CD14-positive monocyte (primary cell): ENCODE results near the gene ANKRD28. TPM values are rescaled to one million over a fixed set of nuclear protein-coding genes. Genes with fewer than 3 reads are reported as not detected.

Experiments
- DNase-seq, 3 donors: peaks; one replicate each; pipeline ENCODE4 v3.0.0-alpha.2; 2011 to 2022
- H2AFZ ChIP-seq: 2 replicates; pipeline ENCODE4 v1.6.0; 2012; ENCODE audit warnings: mild to moderate bottlenecking, low read depth, low read length, inconsistent platforms; ENCODE audit not compliant: insufficient read depth, poor library complexity, severe bottlenecking
- H3K27ac ChIP-seq, 2 donors: 1 replicate in 1 of 2; 2 replicates in 1 of 2; pipeline ENCODE4 v1.5.1; 2012 to 2013; ENCODE audit warnings: low read length in 2 of 2, control low read depth in 1 of 2, inconsistent platforms in 1 of 2, low read depth in 1 of 2, mild to moderate bottlenecking in 1 of 2
- H3K27me3 ChIP-seq, 2 donors: one replicate each; pipeline versions ENCODE4 v1.6.0 to v1.6.1; 2011 to 2013; ENCODE audit warnings: low read length in 2 of 2; ENCODE audit not compliant: control insufficient read depth in 2 of 2, insufficient read depth in 2 of 2
- H3K36me3 ChIP-seq, 2 donors: replicated peaks in 1 of 2; 1 replicate in 1 of 2; 2 replicates in 1 of 2; pipeline versions ENCODE4 v1.5.1 to v1.6.1; 2012 to 2013; ENCODE audit warnings: low read length in 2 of 2, control low read depth in 1 of 2, inconsistent platforms in 1 of 2, mild to moderate bottlenecking in 1 of 2; ENCODE audit not compliant: insufficient read depth in 2 of 2, control insufficient read depth in 1 of 2
- H3K4me1 ChIP-seq, 2 donors: 1 replicate in 1 of 2; 2 replicates in 1 of 2; pipeline versions ENCODE4 v1.5.1 to v1.6.1; 2012 to 2013; ENCODE audit warnings: low read length in 2 of 2, control low read depth in 1 of 2, inconsistent platforms in 1 of 2, mild to moderate bottlenecking in 1 of 2, moderate library complexity in 1 of 2; ENCODE audit not compliant: insufficient read depth in 2 of 2, control insufficient read depth in 1 of 2
- H3K4me2 ChIP-seq: replicated peaks from 2 replicates; pipeline ENCODE3; 2012; ENCODE audit warnings: low read length, moderate library complexity, mild to moderate bottlenecking; ENCODE audit not compliant: poor library complexity, severe bottlenecking; ENCODE audit errors: extremely low read depth
- H3K4me3 ChIP-seq, 3 experiments: fragments of 200-600 bp in 1 of 3; sonication (generic) in 1 of 3; replicated peaks in 1 of 3; 1 replicate in 2 of 3; 2 replicates in 1 of 3; pipeline ENCODE4 v1.5.1; 2011 to 2013; ENCODE audit warnings: low read length in 3 of 3, mild to moderate bottlenecking in 3 of 3, control low read depth in 2 of 3, low read depth in 2 of 3, inconsistent platforms in 1 of 3, moderate library complexity in 1 of 3
- H3K79me2 ChIP-seq: 2 replicates; pipeline ENCODE4 v1.6.0; 2012; ENCODE audit warnings: mild to moderate bottlenecking, control low read depth, inconsistent platforms, low read length, moderate library complexity; ENCODE audit not compliant: insufficient read depth
- H3K9ac ChIP-seq: 2 replicates; pipeline ENCODE4 v1.6.0; 2017; ENCODE audit warnings: low read length, mild to moderate bottlenecking; ENCODE audit not compliant: insufficient read depth, poor library complexity, severe bottlenecking
- H3K9me3 ChIP-seq, 2 donors: replicated peaks in 1 of 2; 1 replicate in 1 of 2; 2 replicates in 1 of 2; pipeline versions ENCODE4 v1.5.1 to v1.6.1; 2012 to 2013; ENCODE audit warnings: low read length in 2 of 2, control low read depth in 1 of 2; ENCODE audit not compliant: control insufficient read depth in 1 of 2, insufficient read depth in 1 of 2
- H4K20me1 ChIP-seq: 2 replicates; pipeline ENCODE4 v1.6.0; 2012; ENCODE audit warnings: mild to moderate bottlenecking, low read length, control low read depth, moderate library complexity; ENCODE audit not compliant: insufficient read depth
- H3K27ac Mint-ChIP-seq, 7 donors: one replicate each; pipeline ENCODE4 v1.8.0; 2020; ENCODE audit warnings: mild to moderate bottlenecking in 7 of 7, mixed read lengths in 7 of 7, moderate library complexity in 6 of 7, inconsistent platforms in 2 of 7
- H3K27me3 Mint-ChIP-seq, 3 donors: one replicate each; pipeline ENCODE4 v1.8.0; 2021 to 2022; ENCODE audit warnings: low read depth in 3 of 3, mild to moderate bottlenecking in 3 of 3, mixed read lengths in 3 of 3, moderate library complexity in 3 of 3, inconsistent platforms in 1 of 3
- H3K36me3 Mint-ChIP-seq, 2 donors: one replicate each; pipeline ENCODE4 v1.8.0; 2020; ENCODE audit warnings: mixed read lengths in 2 of 2, inconsistent platforms in 1 of 2, mild to moderate bottlenecking in 1 of 2
- H3K4me1 Mint-ChIP-seq: one replicate; pipeline ENCODE4 v1.8.0; 2020; ENCODE audit warnings: mild to moderate bottlenecking, mixed read lengths
- H3K4me3 Mint-ChIP-seq, 2 donors: one replicate each; pipeline ENCODE4 v1.8.0; 2020; ENCODE audit warnings: mild to moderate bottlenecking in 2 of 2, mixed read lengths in 2 of 2, moderate library complexity in 1 of 2
- H3K9me3 Mint-ChIP-seq, 7 donors: one replicate each; pipeline ENCODE4 v1.8.0; 2020 to 2022; ENCODE audit warnings: mixed read lengths in 7 of 7, mild to moderate bottlenecking in 6 of 7, moderate library complexity in 6 of 7, inconsistent platforms in 2 of 7
- CTCF ChIP-seq: fragments of 200-600 bp; IDR thresholded peaks from one replicate; pipeline ENCODE4 v1.8.0; 2022; ENCODE audit warnings: antibody characterized with exemption, mild to moderate bottlenecking
- WGBS: methylation state at CpG from one replicate; pipeline ENCODE4 v1.1.5; 2013; ENCODE audit warnings: missing lambda C conversion rate; ENCODE audit not compliant: insufficient coverage; 5-methylcytosine and 5-hydroxymethylcytosine counted together
- intact Hi-C, 2 donors: fragments of 100-400 bp; cut with micrococcal nuclease; formaldehyde crosslinking; loops; one replicate each; pipeline versions ENCODE4 v1.15.0 to v1.15.1; 2023
- polyA plus RNA-seq, 3 donors: library from polyadenylated mRNA; depleted of rRNA in 1 of 3; unstranded in 2 of 3; stranded (reverse) in 1 of 3; fragments of 300-500 nt in 2 of 3; fragments of >200 nt in 1 of 3; fragmentation: Illumina TruSeq in 2 of 3; gene quantifications; 1 replicate in 2 of 3; 2 replicates in 1 of 3; pipeline ENCODE4 v1.2.3, GENCODE V29; 2012 to 2021

Gene ANKRD28
- polyA plus RNA-seq, 3 donors, result 5.9 to 11.5 (median 7.9) TPM

DNA sequence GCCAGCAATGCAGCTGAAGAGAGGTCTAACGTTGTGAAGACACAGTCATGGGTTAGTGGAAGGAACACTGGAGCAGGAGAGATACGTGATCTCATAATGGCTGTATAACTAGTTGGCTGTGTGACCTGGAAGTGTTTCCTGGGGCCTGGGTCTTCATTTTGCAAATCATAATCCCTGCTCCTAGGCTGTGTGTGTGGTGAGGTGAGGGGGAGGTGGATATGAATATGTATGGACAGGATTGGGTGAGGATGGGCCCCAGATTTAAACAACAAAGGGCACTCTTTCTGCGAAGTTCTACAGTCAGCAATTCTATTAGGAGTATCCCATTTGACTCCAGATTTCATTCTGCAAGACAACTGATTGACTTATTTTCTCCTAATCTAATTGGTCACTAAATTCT is 41.3 kb downstream of the ANKRD28 start:
- Histone ChIP-seq H3K9ac (no peak overlapping the region), H3K36me3 (no peaks in the 10 kb centered on the region), H3K4me2 (no peak overlapping the region), H3K27ac (no peak overlapping the region), H2AFZ (no peak overlapping the region), H4K20me1 (no peaks in the 10 kb centered on the region), H3K9me3 (no peaks in the 10 kb centered on the region), H3K4me1 (no peaks in the 10 kb centered on the region), H3K4me3 (no peak overlapping the region), H3K79me2 (no peaks in the 10 kb centered on the region), H3K27me3 (no peaks in the 10 kb centered on the region)
- Mint-ChIP-seq H3K27ac (peak overlapping the region in 1 of 7 donors; percentile 1), H3K4me1 (no peaks in the 10 kb centered on the region), H3K9me3 (no peaks in the 10 kb centered on the region), H3K4me3 (no peak overlapping the region), H3K27me3 (no peaks in the 10 kb centered on the region), H3K36me3 (peaks cover 0 to 2% of the 10 kb centered on the region in 2 donors)
- intact Hi-C loops, result no loop called here
- no peak for DNase-seq
- WGBS, result 85% methylated on average over 2 of the region's 3 CpGs
- no peak for TF ChIP-seq CTCF

DNA sequence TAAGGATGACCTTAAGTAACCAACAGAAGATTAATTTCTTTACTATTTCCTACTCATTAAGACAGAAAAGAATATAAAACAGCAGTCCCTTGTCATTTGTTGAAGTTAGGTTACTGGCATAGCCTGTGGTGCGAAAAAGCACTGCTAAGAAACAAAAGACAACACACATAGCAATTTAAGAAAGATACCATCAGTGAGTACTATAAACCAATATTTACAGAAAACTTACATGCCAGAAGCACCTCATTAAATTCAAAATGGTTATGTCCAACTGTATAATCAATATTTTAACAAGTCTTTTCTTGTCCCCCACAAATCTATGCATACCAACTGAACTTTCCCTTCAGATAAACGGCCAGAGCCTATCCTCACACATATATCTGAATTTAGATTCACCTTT is 42.0 kb downstream of the ANKRD28 start:
- H3K4me3 ChIP-seq, result no peak overlapping the region
- no peaks in the 10 kb centered on the region for H4K20me1 ChIP-seq
- no peak overlapping the region for H3K27ac ChIP-seq
- Mint-ChIP-seq H3K36me3 (peaks cover 0 to 2% of the 10 kb centered on the region in 2 donors), H3K4me1 (no peaks in the 10 kb centered on the region), H3K27me3 (no peaks in the 10 kb centered on the region), H3K4me3 (no peak overlapping the region), H3K27ac (no peak overlapping the region), H3K9me3 (no peaks in the 10 kb centered on the region)
- H3K9me3 ChIP-seq, result no peaks in the 10 kb centered on the region
- no peak for DNase-seq
- intact Hi-C loops, result no loop called here
- no peak overlapping the region for H2AFZ ChIP-seq
- H3K36me3 ChIP-seq, result no peaks in the 10 kb centered on the region
- H3K4me1 ChIP-seq, result no peaks in the 10 kb centered on the region
- 100% methylated on average over 1 of the region's 2 CpGs for WGBS
- no peaks in the 10 kb centered on the region for H3K79me2 ChIP-seq
- no peaks in the 10 kb centered on the region for H3K27me3 ChIP-seq
- no peak overlapping the region for H3K4me2 ChIP-seq
- no peak overlapping the region for H3K9ac ChIP-seq
- TF ChIP-seq CTCF, result no peak
